Lower lobe of right lung (tissue), 2 donors: ENCODE results near the gene OXSR1. TPM values are rescaled to one million over a fixed set of nuclear protein-coding genes. Genes with fewer than 3 reads are reported as not detected.

Experiments used
- ATAC-seq, 2 donors: fragments of 200-7000 bp; cut with Tn5 transposase; one replicate each; pipeline ENCODE4 v1.9.1; 2020 to 2022; ENCODE audit warnings: mild to moderate bottlenecking in 2 of 2, moderate library complexity in 2 of 2
- DNase-seq: peaks from one replicate; pipeline ENCODE4 v3.0.0-alpha.2; 2020
- H3K27ac ChIP-seq: fragments of 200-600 bp; one replicate; pipeline ENCODE4 v1.8.0; 2022
- H3K27me3 ChIP-seq: fragments of 200-600 bp; one replicate; pipeline ENCODE4 v1.8.0; 2022; ENCODE audit warnings: low read depth
- H3K36me3 ChIP-seq: fragments of 200-600 bp; one replicate; pipeline ENCODE4 v1.8.0; 2022; ENCODE audit warnings: mild to moderate bottlenecking
- H3K4me1 ChIP-seq: fragments of 200-600 bp; one replicate; pipeline ENCODE4 v1.8.0; 2022
- H3K4me3 ChIP-seq: fragments of 200-600 bp; one replicate; pipeline ENCODE4 v1.8.0; 2022; ENCODE audit warnings: mild to moderate bottlenecking
- H3K9me3 ChIP-seq: fragments of 200-600 bp; one replicate; pipeline ENCODE4 v1.8.0; 2022
- intact Hi-C: fragments of 100-400 bp; cut with DNase I; formaldehyde crosslinking; loops from one replicate; pipeline ENCODE4 v1.11.0; 2022
- total RNA-seq: library from RNA; stranded (reverse); fragmentation: NEBNext Ultra II Directional; extraction: Animal tissue kit (Norgen Biotek cat#: 25700); gene quantifications from one replicate; pipeline ENCODE4 v1.2.1, GENCODE V29; 2021
- TF ChIP-seq, protein P1 (sequence below): fragments of 200-600 bp; IDR thresholded peaks from one replicate; pipeline ENCODE4 v1.8.0; 2022; ENCODE audit warnings: antibody characterized with exemption, mild to moderate bottlenecking
- donor health status: DM: no; HTN: yes; CAD: no; lungs with severe emphysema.

The OXSR1 gene
- total RNA-seq, 1 donor from 2014 or later = 29.2 TPM

DNA sequence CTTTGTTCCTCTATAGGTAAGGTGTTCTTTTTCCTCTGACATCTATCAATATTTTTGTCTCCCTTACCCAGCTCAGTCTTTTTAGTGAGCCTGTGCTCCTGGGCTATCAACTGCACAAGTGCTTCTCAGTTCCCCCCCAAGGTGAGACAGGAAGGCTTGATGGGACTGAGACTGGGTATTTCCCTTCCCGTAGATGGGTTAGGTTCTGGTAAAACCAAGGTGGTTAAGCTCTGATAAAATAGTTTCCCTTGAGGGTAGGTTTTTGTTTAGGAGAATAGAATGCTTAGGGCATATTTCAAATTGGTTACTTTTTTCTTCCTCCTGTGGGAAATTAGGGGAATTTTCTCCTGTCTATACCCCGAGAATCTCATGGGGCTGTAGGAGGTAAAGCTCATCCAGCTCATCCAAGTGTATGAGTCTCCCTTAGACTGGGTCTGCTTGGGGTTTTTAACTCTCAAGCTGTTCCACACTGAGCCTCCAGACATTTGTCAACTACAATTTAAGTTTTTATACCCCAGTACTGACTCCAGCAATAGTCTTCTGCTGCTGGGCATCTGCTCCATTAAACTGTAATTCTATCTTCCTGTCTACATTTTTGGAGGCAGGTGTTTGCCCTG is 44.9 kb downstream of the OXSR1 start:
- H3K27me3 ChIP-seq = no peaks in the 10 kb centered on the region
- no peak overlapping the region for H3K27ac ChIP-seq
- ATAC-seq = no peak
- no peaks in the 10 kb centered on the region for H3K36me3 ChIP-seq
- no peaks in the 10 kb centered on the region for H3K4me1 ChIP-seq
- intact Hi-C loops = no loop called here
- H3K9me3 ChIP-seq = no peaks in the 10 kb centered on the region
- DNase-seq = no peak
- no peak overlapping the region for H3K4me3 ChIP-seq
- TF ChIP-seq, protein P1, sequence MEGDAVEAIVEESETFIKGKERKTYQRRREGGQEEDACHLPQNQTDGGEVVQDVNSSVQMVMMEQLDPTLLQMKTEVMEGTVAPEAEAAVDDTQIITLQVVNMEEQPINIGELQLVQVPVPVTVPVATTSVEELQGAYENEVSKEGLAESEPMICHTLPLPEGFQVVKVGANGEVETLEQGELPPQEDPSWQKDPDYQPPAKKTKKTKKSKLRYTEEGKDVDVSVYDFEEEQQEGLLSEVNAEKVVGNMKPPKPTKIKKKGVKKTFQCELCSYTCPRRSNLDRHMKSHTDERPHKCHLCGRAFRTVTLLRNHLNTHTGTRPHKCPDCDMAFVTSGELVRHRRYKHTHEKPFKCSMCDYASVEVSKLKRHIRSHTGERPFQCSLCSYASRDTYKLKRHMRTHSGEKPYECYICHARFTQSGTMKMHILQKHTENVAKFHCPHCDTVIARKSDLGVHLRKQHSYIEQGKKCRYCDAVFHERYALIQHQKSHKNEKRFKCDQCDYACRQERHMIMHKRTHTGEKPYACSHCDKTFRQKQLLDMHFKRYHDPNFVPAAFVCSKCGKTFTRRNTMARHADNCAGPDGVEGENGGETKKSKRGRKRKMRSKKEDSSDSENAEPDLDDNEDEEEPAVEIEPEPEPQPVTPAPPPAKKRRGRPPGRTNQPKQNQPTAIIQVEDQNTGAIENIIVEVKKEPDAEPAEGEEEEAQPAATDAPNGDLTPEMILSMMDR = no peak

DNA sequence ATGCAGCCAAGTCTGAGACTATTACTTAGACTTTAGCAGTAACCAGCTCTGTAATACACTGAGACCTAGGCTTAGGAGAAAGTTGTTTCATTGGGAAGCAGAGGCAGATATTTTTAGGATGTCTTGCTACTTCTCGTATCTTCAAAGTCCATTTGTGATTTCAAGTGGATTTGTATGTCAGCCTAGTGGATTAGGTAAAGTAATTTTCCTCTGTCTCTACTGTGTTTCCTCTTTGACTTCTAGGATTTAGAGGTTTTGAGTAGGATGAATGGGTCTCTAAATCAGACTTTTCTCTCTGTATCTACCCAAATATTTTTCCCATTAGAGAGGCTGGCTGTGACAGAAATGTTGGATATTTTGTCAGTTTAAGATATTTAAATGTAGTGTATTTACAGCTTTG is 46.8 kb downstream of the OXSR1 start:
- ATAC-seq (no peak), DNase-seq (no peak)
- no peak overlapping the region for H3K27ac ChIP-seq
- no peak overlapping the region for H3K4me3 ChIP-seq
- H3K27me3 ChIP-seq = no peaks in the 10 kb centered on the region
- H3K4me1 ChIP-seq = no peaks in the 10 kb centered on the region
- no peaks in the 10 kb centered on the region for H3K9me3 ChIP-seq
- intact Hi-C loops = no loop called here
- TF ChIP-seq, protein P1 = no peak
- peaks cover 10% of the 10 kb centered on the region for H3K36me3 ChIP-seq

DNA sequence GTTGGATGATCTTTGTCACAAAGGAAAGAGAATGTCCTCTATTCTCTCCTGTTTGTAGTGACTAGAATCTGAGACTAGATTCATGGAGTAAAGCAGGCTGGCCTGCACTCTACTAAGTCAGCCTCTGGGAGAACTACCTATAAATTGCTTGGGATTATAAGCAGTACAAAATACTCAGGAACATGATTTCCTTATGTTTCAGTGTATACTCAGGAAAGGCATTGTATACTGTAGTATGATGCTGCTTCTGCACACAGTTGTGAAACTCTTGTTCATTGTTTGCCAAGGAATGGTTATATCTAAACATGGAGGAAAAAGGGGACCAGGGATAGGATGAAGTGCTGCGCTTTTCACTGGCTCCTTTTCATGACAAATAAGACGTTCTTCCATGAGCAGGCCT is 49.2 kb downstream of the OXSR1 start:
- Histone ChIP-seq H3K4me3 (no peak overlapping the region), H3K27me3 (no peaks in the 10 kb centered on the region), H3K4me1 (no peaks in the 10 kb centered on the region), H3K9me3 (no peaks in the 10 kb centered on the region), H3K36me3 (peaks cover 15% of the 10 kb centered on the region), H3K27ac (no peak overlapping the region)
- no peak for ATAC-seq
- no peak for DNase-seq
- TF ChIP-seq, protein P1 = no peak
- intact Hi-C loops = no loop called here

DNA sequence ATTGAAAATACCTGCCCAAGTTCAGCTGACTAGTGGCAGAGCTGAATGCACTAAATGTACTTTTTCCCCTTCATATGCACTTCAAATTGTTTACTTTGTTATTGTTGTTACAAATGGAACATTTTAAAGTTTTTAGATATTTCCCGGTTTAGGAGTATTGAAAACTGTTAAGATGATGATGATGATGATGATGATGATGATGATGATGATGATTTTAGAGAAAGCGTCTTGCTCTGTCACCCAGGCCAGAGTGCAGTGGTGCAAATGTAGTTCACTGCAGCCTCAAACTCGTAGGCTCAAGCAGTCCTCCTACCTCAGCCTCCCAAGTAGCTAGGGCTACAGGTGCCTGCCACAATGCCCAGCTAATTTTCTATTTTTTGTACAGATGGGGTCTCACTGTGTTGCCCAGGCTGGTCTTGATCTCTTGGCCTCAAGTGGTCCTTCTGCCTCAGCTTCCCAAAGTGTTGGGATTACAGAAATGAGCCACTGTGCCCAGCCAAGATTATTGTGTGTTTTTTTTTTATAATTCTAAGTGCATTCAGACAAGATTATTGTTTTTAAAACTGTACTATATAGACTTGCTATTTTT is 54.4 kb downstream of the OXSR1 start:
- no peaks in the 10 kb centered on the region for H3K4me1 ChIP-seq
- H3K9me3 ChIP-seq = no peaks in the 10 kb centered on the region
- intact Hi-C loops = no loop called here
- no peak for DNase-seq
- no peak overlapping the region for H3K4me3 ChIP-seq
- ATAC-seq = no peak
- TF ChIP-seq, protein P1 = no peak
- no peaks in the 10 kb centered on the region for H3K27me3 ChIP-seq
- H3K36me3 ChIP-seq = peaks cover 36% of the 10 kb centered on the region
- H3K27ac ChIP-seq = no peak overlapping the region

DNA sequence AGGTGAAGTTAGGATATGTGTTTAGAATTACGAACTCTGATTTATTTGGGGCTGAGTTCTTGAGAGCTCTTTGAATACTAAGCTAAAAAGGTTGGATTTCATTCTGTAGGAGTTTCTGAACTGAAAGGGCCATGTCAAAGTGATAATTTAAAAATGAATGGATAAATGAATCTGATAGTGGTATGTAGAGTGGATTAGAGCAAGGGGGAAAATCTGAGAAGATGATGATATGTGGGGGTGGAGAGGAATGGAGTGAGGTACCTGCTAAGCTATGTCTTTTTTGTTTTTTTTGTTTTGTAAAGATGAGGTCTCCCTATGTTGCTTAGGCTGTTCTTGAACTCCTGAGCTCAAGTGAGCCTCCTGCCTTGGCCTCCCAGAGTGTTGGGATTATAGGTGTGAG is 55.7 kb downstream of the OXSR1 start:
- no peak overlapping the region for H3K4me3 ChIP-seq
- ATAC-seq (no peak), DNase-seq (no peak)
- intact Hi-C loops = no loop called here
- TF ChIP-seq, protein P1 = no peak
- no peaks in the 10 kb centered on the region for H3K4me1 ChIP-seq
- H3K27me3 ChIP-seq = no peaks in the 10 kb centered on the region
- H3K36me3 ChIP-seq = peaks cover 49% of the 10 kb centered on the region
- H3K9me3 ChIP-seq = no peaks in the 10 kb centered on the region
- no peak overlapping the region for H3K27ac ChIP-seq
